GM21360 (cell line): ENCODE measurements around the gene SUSD1.

Experiments used
- ATAC-seq: cut with Tn5 transposase; IDR thresholded peaks from one replicate; pipeline ENCODE4 v1.9.1; 2021; ENCODE audit warnings: mild to moderate bottlenecking, moderate library complexity; ENCODE audit not compliant: unreplicated experiment

The SUSD1 gene

DNA sequence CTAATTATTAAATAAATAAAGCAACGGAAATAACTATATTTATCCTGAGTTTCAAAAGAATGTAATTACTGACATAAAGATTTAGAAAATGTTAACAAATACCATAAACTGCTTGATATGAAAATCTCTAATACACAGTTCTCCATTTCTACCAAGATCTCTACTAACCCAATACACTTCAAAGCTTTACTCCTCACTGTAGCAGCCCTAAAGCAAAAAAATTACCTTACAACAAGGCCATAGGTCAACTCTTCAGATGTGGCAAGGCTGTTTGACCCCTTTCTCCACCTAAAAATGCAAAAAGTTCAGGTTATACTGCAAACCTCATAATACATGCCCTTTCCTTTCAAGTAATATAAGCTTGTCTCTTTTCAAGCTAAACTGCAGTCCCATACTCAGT lies 181.8 kb downstream of the SUSD1 start:
- ATAC-seq: no peak

DNA sequence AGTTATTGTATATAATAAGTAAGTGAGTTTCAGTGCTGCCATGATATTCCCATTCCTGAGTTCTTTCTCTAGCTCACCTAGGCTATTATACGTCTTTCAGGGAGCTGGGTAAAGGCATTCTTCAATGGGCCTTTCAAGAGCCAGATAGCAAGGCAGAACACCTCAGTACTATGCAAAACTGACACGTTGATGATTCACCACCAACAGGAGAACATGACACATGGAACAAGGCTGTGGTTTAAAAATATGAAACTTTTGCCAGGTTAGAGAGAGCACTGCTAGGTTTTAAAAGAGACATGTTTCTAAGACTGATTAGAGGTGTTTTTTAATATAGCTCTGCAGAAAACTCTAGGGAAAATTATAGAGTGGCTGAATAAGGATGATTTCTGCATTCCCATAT lies 182.6 kb downstream of the SUSD1 start:
- ATAC-seq: peak; percentile 65

- ATAC-seq: no peak
Measured at GRCh38 chr9:111991179-111991578, 183.9 kb downstream of the SUSD1 start.
